ENCODE measurements around the gene DLX3. TPM values are rescaled to one million over a fixed set of nuclear protein-coding genes. Genes with fewer than 3 reads are reported as not detected.

DLX3 gene
- total RNA-seq, 1 experiment from 2014 or later: 1.2 TPM

DNA sequence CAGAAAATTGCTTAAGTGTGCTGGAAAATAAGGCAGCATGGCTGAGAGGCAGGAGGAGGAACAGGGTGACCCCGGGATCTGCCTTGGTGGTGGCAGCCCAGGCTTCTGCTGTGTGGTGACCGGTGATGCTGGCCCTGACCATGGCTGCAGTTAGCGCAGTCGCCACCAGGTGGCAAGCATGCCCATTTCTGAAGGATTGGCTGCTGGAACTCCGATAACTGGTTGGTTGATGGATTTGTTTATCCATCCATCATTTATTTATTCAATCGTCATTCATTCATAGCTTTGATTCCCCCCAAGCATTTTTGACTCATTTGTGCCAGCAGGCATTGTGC, 31.8 kb upstream of the DLX3 start:
- H3K79me1 ChIP-seq (ENCODE audit: insufficient read depth, low read depth, low read length, poor library complexity, severe bottlenecking): no peaks in the 10 kb centered on the region
- H3K23ac ChIP-seq (ENCODE audit: insufficient read length, low read depth, low read length): no peak overlapping the region
- no CpG with 5 or more reads among the region's 6 CpGs for WGBS (ENCODE audit: extremely low coverage, insufficient read length, low lambda C conversion rate)
- Mint-ChIP-seq H3K36me3 (ENCODE audit: insufficient read depth in 1 of 3, low read depth in 3 of 3) (no peaks in the 10 kb centered on the region), H3K4me1 (peaks cover 23 to 27% of the 10 kb centered on the region in 2 experiments), H3K9me3 (no peaks in the 10 kb centered on the region), H3K27me3 (ENCODE audit: low read depth) (peaks cover 12% of the 10 kb centered on the region), H3K4me3 (peak overlapping the region in 1 of 2 experiments; percentile 61; a peak in 2 of 5 replicates), H3K27ac (peak overlapping the region in 1 of 3 experiments; percentile 90; a peak in 1 of 7 replicates)
- no peaks in the 10 kb centered on the region for H3K79me2 ChIP-seq (ENCODE audit: insufficient read depth, low read length)
- no peak overlapping the region for H2BK15ac ChIP-seq (ENCODE audit: low read depth, low read length)
- no peak overlapping the region for H3K9ac ChIP-seq (ENCODE audit: extremely low read depth, insufficient read length, low read length)
- H3K4me1 ChIP-seq (ENCODE audit: insufficient read depth, low read length): peaks cover 6% of the 10 kb centered on the region; the same call in 1 of the 2 replicates
- no peak overlapping the region for H3K4me2 ChIP-seq (ENCODE audit: insufficient read depth, insufficient read length, low read length)
- H3K23me2 ChIP-seq (ENCODE audit: insufficient read length, low read depth, low read length, poor library complexity, severe bottlenecking): no peaks in the 10 kb centered on the region
- no peaks in the 10 kb centered on the region for H4K20me1 ChIP-seq (ENCODE audit: control insufficient read depth, insufficient read depth, insufficient read length)
- no peak overlapping the region for H3K18ac ChIP-seq (ENCODE audit: insufficient read length, low read depth, low read length)
- H3T11ph ChIP-seq (ENCODE audit: low read length): no peak overlapping the region
- no peak overlapping the region for H4K8ac ChIP-seq (replicated peaks; ENCODE audit: insufficient read length, low read depth, low read length)
- H4K91ac ChIP-seq (ENCODE audit: insufficient read length, low read depth, low read length): no peak overlapping the region
- no peak overlapping the region for H2AK5ac ChIP-seq (ENCODE audit: insufficient read length, low read length)
- H2BK12ac ChIP-seq (ENCODE audit: insufficient read length, low read depth, low read length): no peak overlapping the region
- H4K5ac ChIP-seq (ENCODE audit: insufficient read length, low read depth, low read length): no peak overlapping the region
- H3K56ac ChIP-seq (ENCODE audit: insufficient read length, low read depth, low read length): no peak overlapping the region
- DNase-seq: peak; percentile 94
- H3K9me3 ChIP-seq (ENCODE audit: control insufficient read depth, low read depth, low read length): no peaks in the 10 kb centered on the region
- H3K14ac ChIP-seq (ENCODE audit: insufficient read depth, low read length): no peak overlapping the region
- H3K27ac ChIP-seq (ENCODE audit: insufficient read length, low read depth, low read length): no peak overlapping the region
- no peak overlapping the region for H2BK120ac ChIP-seq (ENCODE audit: low read depth, low read length, poor library complexity, severe bottlenecking)
- no peak overlapping the region for H2BK20ac ChIP-seq (ENCODE audit: low read depth, low read length, poor library complexity, severe bottlenecking)
- H2BK5ac ChIP-seq (ENCODE audit: insufficient read length, low read length): no peak overlapping the region
- no peaks in the 10 kb centered on the region for H3K27me3 ChIP-seq (ENCODE audit: insufficient read depth, low read length)
- H2AFZ ChIP-seq (ENCODE audit: low read length): no peak overlapping the region
- H3K4ac ChIP-seq (ENCODE audit: low read depth, low read length): no peak overlapping the region
- TF ChIP-seq, protein P1, sequence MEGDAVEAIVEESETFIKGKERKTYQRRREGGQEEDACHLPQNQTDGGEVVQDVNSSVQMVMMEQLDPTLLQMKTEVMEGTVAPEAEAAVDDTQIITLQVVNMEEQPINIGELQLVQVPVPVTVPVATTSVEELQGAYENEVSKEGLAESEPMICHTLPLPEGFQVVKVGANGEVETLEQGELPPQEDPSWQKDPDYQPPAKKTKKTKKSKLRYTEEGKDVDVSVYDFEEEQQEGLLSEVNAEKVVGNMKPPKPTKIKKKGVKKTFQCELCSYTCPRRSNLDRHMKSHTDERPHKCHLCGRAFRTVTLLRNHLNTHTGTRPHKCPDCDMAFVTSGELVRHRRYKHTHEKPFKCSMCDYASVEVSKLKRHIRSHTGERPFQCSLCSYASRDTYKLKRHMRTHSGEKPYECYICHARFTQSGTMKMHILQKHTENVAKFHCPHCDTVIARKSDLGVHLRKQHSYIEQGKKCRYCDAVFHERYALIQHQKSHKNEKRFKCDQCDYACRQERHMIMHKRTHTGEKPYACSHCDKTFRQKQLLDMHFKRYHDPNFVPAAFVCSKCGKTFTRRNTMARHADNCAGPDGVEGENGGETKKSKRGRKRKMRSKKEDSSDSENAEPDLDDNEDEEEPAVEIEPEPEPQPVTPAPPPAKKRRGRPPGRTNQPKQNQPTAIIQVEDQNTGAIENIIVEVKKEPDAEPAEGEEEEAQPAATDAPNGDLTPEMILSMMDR (conservative IDR thresholded peaks at IDR 0.05): peak; percentile 96
